CD4-positive, alpha-beta T cell (primary cell): Measurements from ENCODE around the gene BBS10. TPM values are rescaled to one million over a fixed set of nuclear protein-coding genes. Genes with fewer than 3 reads are reported as not detected.

Experiments
- ATAC-seq: fragments of 200-7000 bp; cut with Tn5 transposase; one replicate; pipeline ENCODE4 v1.10.0; 2022; ENCODE audit warnings: mild to moderate bottlenecking; ENCODE audit not compliant: poor library complexity
- CTCF ChIA-PET: fragments of 350-600 bp; sonication (Branson Sonifier 250); formaldehyde crosslinking; loops from one replicate; lab custom pipeline; 2021; ENCODE audit warnings: antibody characterized with exemption, inconsistent platforms; lab: Charles Lee
- POLR2A ChIA-PET: fragments of 350-600 bp; sonication (Branson Sonifier 250); formaldehyde crosslinking; loops from one replicate; lab custom pipeline; 2021; ENCODE audit warnings: antibody characterized with exemption, inconsistent platforms; lab: Charles Lee
- DNase-seq, 14 experiments: peaks; one replicate each; pipeline ENCODE4 v3.0.0-alpha.2; 2013 to 2020; ENCODE audit warnings: mixed read lengths in 2 of 14
- H3K27ac ChIP-seq, 2 donors: one replicate each; pipeline versions ENCODE4 v1.5.1 to v1.7.0; 2013; ENCODE audit warnings: low read length in 2 of 2, low read depth in 1 of 2, mild to moderate bottlenecking in 1 of 2
- H3K27me3 ChIP-seq, 2 experiments: 1 replicate in 1 of 2; 2 replicates in 1 of 2; pipeline versions ENCODE4 v1.6.1 to v1.7.0; 2013; ENCODE audit warnings: low read length in 2 of 2, control low read depth in 1 of 2, mild to moderate bottlenecking in 1 of 2, moderate library complexity in 1 of 2; ENCODE audit not compliant: insufficient read depth in 2 of 2, control insufficient read depth in 1 of 2
- H3K36me3 ChIP-seq: one replicate; pipeline ENCODE4 v1.6.1; 2013; ENCODE audit warnings: low read length, control low read depth; ENCODE audit not compliant: insufficient read depth
- H3K4me1 ChIP-seq: one replicate; pipeline ENCODE4 v1.6.1; 2013; ENCODE audit warnings: low read length, control low read depth; ENCODE audit not compliant: insufficient read depth
- H3K4me3 ChIP-seq: one replicate; pipeline ENCODE4 v1.5.1; 2013; ENCODE audit warnings: mild to moderate bottlenecking, low read length, moderate library complexity
- H3K9me3 ChIP-seq, 2 experiments: 1 replicate in 1 of 2; 2 replicates in 1 of 2; pipeline versions ENCODE4 v1.6.1 to v1.7.0; 2013; ENCODE audit warnings: low read length in 2 of 2, mild to moderate bottlenecking in 2 of 2, control low read depth in 1 of 2, moderate library complexity in 1 of 2; ENCODE audit not compliant: control insufficient read depth in 1 of 2, insufficient read depth in 1 of 2
- H3K27ac Mint-ChIP-seq: one replicate; pipeline ENCODE4 v1.8.0; 2020; ENCODE audit warnings: mixed read lengths
- H3K27me3 Mint-ChIP-seq: one replicate; pipeline ENCODE4 v1.8.0; 2021; ENCODE audit warnings: mixed read lengths
- H3K36me3 Mint-ChIP-seq: one replicate; pipeline ENCODE4 v1.8.0; 2021; ENCODE audit warnings: low read depth, mixed read lengths
- H3K4me1 Mint-ChIP-seq: one replicate; pipeline ENCODE4 v1.8.0; 2021; ENCODE audit warnings: low read depth, mixed read lengths
- H3K4me3 Mint-ChIP-seq: one replicate; pipeline ENCODE4 v1.8.0; 2020; ENCODE audit warnings: mild to moderate bottlenecking, mixed read lengths
- H3K9me3 Mint-ChIP-seq: one replicate; pipeline ENCODE4 v1.8.0; 2020; ENCODE audit warnings: mixed read lengths
- intact Hi-C, 2 experiments: fragments of 100-400 bp; cut with DNase I in 1 of 2; cut with micrococcal nuclease in 1 of 2; formaldehyde crosslinking; loops; one replicate each; pipeline versions ENCODE4 v1.15.1 to v1.9.0; 2023 to 2025; cut with DNase I, micrococcal nuclease
- total RNA-seq, 174 experiments: library from RNA in 2 of 174; stranded (reverse) in 2 of 174; gene quantifications; one replicate each; pipeline ENCODE4 v1.2.3 and lab custom pipeline; 2021 to 2026
- TF ChIP-seq, protein P1 (sequence below): fragments of 200-600 bp; IDR thresholded peaks from one replicate; pipeline ENCODE4 v1.8.0; 2022; ENCODE audit warnings: antibody characterized with exemption, mild to moderate bottlenecking

Gene BBS10
- total RNA-seq, 2 experiments from 2014 or later, result 1.4 TPM

GRCh38 chr12:76375939-76376338, 27.7 kb upstream of the BBS10 start:
- ATAC-seq (no peak), DNase-seq (no peak)
- Mint-ChIP-seq H3K4me1 (no peaks in the 10 kb centered on the region), H3K36me3 (peaks cover 93% of the 10 kb centered on the region), H3K4me3 (no peak overlapping the region), H3K27ac (no peak overlapping the region), H3K27me3 (no peaks in the 10 kb centered on the region), H3K9me3 (no peaks in the 10 kb centered on the region)
- no peaks in the 10 kb centered on the region for H3K9me3 ChIP-seq
- POLR2A ChIA-PET, result no interaction called here
- H3K36me3 ChIP-seq, result peaks cover 60% of the 10 kb centered on the region
- CTCF ChIA-PET, result no interaction called here
- no peak overlapping the region for H3K27ac ChIP-seq
- H3K4me3 ChIP-seq, result no peak overlapping the region
- no peaks in the 10 kb centered on the region for H3K4me1 ChIP-seq
- no peaks in the 10 kb centered on the region for H3K27me3 ChIP-seq
- TF ChIP-seq, protein P1, sequence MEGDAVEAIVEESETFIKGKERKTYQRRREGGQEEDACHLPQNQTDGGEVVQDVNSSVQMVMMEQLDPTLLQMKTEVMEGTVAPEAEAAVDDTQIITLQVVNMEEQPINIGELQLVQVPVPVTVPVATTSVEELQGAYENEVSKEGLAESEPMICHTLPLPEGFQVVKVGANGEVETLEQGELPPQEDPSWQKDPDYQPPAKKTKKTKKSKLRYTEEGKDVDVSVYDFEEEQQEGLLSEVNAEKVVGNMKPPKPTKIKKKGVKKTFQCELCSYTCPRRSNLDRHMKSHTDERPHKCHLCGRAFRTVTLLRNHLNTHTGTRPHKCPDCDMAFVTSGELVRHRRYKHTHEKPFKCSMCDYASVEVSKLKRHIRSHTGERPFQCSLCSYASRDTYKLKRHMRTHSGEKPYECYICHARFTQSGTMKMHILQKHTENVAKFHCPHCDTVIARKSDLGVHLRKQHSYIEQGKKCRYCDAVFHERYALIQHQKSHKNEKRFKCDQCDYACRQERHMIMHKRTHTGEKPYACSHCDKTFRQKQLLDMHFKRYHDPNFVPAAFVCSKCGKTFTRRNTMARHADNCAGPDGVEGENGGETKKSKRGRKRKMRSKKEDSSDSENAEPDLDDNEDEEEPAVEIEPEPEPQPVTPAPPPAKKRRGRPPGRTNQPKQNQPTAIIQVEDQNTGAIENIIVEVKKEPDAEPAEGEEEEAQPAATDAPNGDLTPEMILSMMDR, result no peak
- intact Hi-C loops, result no loop called here

DNA sequence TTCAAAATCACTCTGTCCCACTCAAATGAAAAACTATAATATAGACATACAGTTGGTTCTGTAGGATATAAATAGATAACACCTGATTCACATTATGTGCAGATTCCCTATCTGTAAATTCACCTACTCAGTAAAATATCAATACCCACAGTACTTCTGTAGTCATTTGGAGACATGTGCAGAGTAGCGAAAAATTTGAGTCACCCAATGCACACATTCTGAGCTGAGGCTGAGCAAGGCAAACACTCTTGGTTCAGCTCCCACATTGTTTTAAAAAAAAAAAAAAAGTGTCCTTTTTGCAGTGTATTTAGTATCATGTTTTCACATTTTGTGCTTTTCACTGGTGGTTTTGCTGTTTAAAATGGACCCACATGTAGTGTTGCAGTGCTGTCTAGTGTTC, 27.3 kb upstream of the BBS10 start:
- no peak for ATAC-seq
- Histone ChIP-seq H3K36me3 (peaks cover 64% of the 10 kb centered on the region), H3K4me3 (no peak overlapping the region), H3K27me3 (no peaks in the 10 kb centered on the region), H3K4me1 (no peaks in the 10 kb centered on the region), H3K9me3 (no peaks in the 10 kb centered on the region), H3K27ac (no peak overlapping the region)
- no peak overlapping the region for H3K27ac Mint-ChIP-seq
- TF ChIP-seq, protein P1, result no peak
- no peaks in the 10 kb centered on the region for H3K9me3 Mint-ChIP-seq
- H3K4me3 Mint-ChIP-seq, result no peak overlapping the region
- POLR2A ChIA-PET, result no interaction called here
- H3K36me3 Mint-ChIP-seq, result peaks cover 93% of the 10 kb centered on the region
- no peaks in the 10 kb centered on the region for H3K27me3 Mint-ChIP-seq
- CTCF ChIA-PET, result no interaction called here
- no peaks in the 10 kb centered on the region for H3K4me1 Mint-ChIP-seq
- DNase-seq, result no peak
- intact Hi-C loops, result no loop called here

GRCh38 chr12:76374386-76375020, 26.3 kb upstream of the BBS10 start:
- H3K27ac ChIP-seq, result no peak overlapping the region
- no peak overlapping the region for H3K4me3 ChIP-seq
- H3K4me3 Mint-ChIP-seq, result no peak overlapping the region
- no peaks in the 10 kb centered on the region for H3K9me3 ChIP-seq
- POLR2A ChIA-PET, result no interaction called here
- no peak overlapping the region for H3K27ac Mint-ChIP-seq
- H3K36me3 Mint-ChIP-seq, result peaks cover 96% of the 10 kb centered on the region
- ATAC-seq, result no peak
- TF ChIP-seq, protein P1, result no peak
- no peaks in the 10 kb centered on the region for H3K27me3 ChIP-seq
- peaks cover 73% of the 10 kb centered on the region for H3K36me3 ChIP-seq
- no peaks in the 10 kb centered on the region for H3K27me3 Mint-ChIP-seq
- no peaks in the 10 kb centered on the region for H3K4me1 ChIP-seq
- H3K4me1 Mint-ChIP-seq, result no peaks in the 10 kb centered on the region
- no peaks in the 10 kb centered on the region for H3K9me3 Mint-ChIP-seq
- intact Hi-C loops, result no loop called here
- no peak for DNase-seq
- CTCF ChIA-PET, result no interaction called here
